K562 (cell line): ENCODE data around the gene SPNS1. TPM values are rescaled to one million over a fixed set of nuclear protein-coding genes. Genes with fewer than 3 reads are reported as not detected.

Experiments used
- ARID3A ChIP-seq: IDR thresholded peaks from 2 replicates; pipeline ENCODE4 v1.6.1; 2012; ENCODE audit warnings: low read depth, low read length, improper control_type of control experiment, borderline replicate concordance
- ASH1L ChIP-seq: fragments of 450-650 bp; IDR thresholded peaks from 2 replicates; pipeline ENCODE4 v1.6.1; 2018; ENCODE audit warnings: borderline replicate concordance, mild to moderate bottlenecking, low read depth; ENCODE audit not compliant: partially characterized antibody
- CC2D1A ChIP-seq: fragments of 450-650 bp; IDR thresholded peaks from 2 replicates; pipeline ENCODE4 v1.6.1; 2017; ENCODE audit warnings: mild to moderate bottlenecking
- DMBX1 ChIP-seq: fragments of 250-450 bp; sonication (Bioruptor Pico); IDR thresholded peaks from 2 replicates; pipeline ENCODE4 v1.8.0; 2022; ENCODE audit warnings: inconsistent platforms, mild to moderate bottlenecking, moderate library complexity, borderline replicate concordance
- HDGF ChIP-seq: fragments of 450-650 bp; IDR thresholded peaks from 2 replicates; pipeline ENCODE4 v1.6.1; 2016
- NEUROD1 ChIP-seq: fragments of 150-350 bp; IDR thresholded peaks from 2 replicates; pipeline ENCODE4 v1.6.1; 2014; ENCODE audit warnings: borderline replicate concordance, low read length, low read depth; ENCODE audit not compliant: partially characterized antibody
- PPARD ChIP-seq: fragments of 250-450 bp; sonication (Bioruptor Pico); IDR thresholded peaks from 2 replicates; pipeline ENCODE4 v1.8.0; 2022; ENCODE audit warnings: inconsistent platforms, mild to moderate bottlenecking, moderate library complexity
- RBM15 ChIP-seq: fragments of 200-400 bp; formaldehyde crosslinking; IDR thresholded peaks from 2 replicates; pipeline ENCODE4 v1.6.1; 2018; ENCODE audit warnings: mild to moderate bottlenecking, low read length, moderate library complexity; ENCODE audit not compliant: insufficient read depth
- SMAD4 ChIP-seq: fragments of 250-450 bp; sonication (Bioruptor Pico); conservative IDR thresholded peaks from 2 replicates; pipeline ENCODE4 v1.8.0; 2021; ENCODE audit warnings: inconsistent platforms, mild to moderate bottlenecking, moderate library complexity
- ZNF449 ChIP-seq: fragments of 250-450 bp; sonication (Bioruptor Pico); IDR thresholded peaks from 2 replicates; pipeline ENCODE4 v1.8.0; 2022; ENCODE audit warnings: moderate library complexity, mild to moderate bottlenecking, inconsistent platforms
- polyA plus RNA-seq, 8 experiments: library from polyadenylated mRNA; depleted of rRNA in 4 of 8; stranded (reverse) in 5 of 8; unstranded in 3 of 8; fragments of >200 nt; fragmentation: Nextera tagmentation in 2 of 8; fragmentation: Illumina TruSeq in 1 of 8; extraction: Ambion mirVana in 2 of 8; extraction: Trizol in 1 of 8; gene quantifications; 2 replicates each; pipeline versions ENCODE4 v1.2.1 to v1.2.3, GENCODE V29; 2011 to 2014; ENCODE audit warnings: inconsistent platforms in 1 of 8, missing spikeins in 1 of 8
- total RNA-seq, 7 experiments: library from RNA; depleted of rRNA in 6 of 7; stranded (reverse); fragments of >200 nt in 6 of 7; fragmentation: Illumina TruSeq in 2 of 7; extraction: Trizol in 2 of 7; gene quantifications; 2 replicates each; pipeline versions ENCODE4 v1.2.1 to v1.2.3, GENCODE V29; 2011 to 2021; ENCODE audit warnings: low replicate concordance in 1 of 7
- TF ChIP-seq, protein P1 (sequence below): fragments of 250-450 bp; sonication (Bioruptor Pico); IDR thresholded peaks from 2 replicates; pipeline ENCODE4 v1.4.0; 2020; ENCODE audit warnings: mild to moderate bottlenecking, moderate library complexity, borderline replicate concordance
- TF ChIP-seq, protein P2 (sequence below): fragments of 250-450 bp; sonication (Bioruptor Pico); IDR thresholded peaks from 2 replicates; pipeline ENCODE4 v1.5.0; 2020; ENCODE audit warnings: mild to moderate bottlenecking
- TF ChIP-seq, protein P3 (sequence below): fragments of 250-450 bp; sonication (Bioruptor Pico); IDR thresholded peaks from 2 replicates; pipeline ENCODE4 v1.5.0; 2021
- TF ChIP-seq, protein P4 (sequence below), 2 experiments: fragments of 450-650 bp in 1 of 2; sonication (generic) in 1 of 2; formaldehyde crosslinking; conservative IDR thresholded peaks; 2 replicates each; pipeline versions ENCODE4 v1.4.0 to v1.8.1; 2020 to 2022; ENCODE audit warnings: mild to moderate bottlenecking in 1 of 2, missing genetic modification reagents in 1 of 2

The SPNS1 gene
- total and polyA plus RNA-seq, 9 of the 15 experiments (the other 6 are each of a cell fraction or from before 2014, with no cell fraction given), result 0.58 to 64.9 (median 13.7) TPM

GRCh38 chr16:28925386-28926228, 49.0 kb upstream of the SPNS1 start (continued):
- TF ChIP-seq, protein P1, sequence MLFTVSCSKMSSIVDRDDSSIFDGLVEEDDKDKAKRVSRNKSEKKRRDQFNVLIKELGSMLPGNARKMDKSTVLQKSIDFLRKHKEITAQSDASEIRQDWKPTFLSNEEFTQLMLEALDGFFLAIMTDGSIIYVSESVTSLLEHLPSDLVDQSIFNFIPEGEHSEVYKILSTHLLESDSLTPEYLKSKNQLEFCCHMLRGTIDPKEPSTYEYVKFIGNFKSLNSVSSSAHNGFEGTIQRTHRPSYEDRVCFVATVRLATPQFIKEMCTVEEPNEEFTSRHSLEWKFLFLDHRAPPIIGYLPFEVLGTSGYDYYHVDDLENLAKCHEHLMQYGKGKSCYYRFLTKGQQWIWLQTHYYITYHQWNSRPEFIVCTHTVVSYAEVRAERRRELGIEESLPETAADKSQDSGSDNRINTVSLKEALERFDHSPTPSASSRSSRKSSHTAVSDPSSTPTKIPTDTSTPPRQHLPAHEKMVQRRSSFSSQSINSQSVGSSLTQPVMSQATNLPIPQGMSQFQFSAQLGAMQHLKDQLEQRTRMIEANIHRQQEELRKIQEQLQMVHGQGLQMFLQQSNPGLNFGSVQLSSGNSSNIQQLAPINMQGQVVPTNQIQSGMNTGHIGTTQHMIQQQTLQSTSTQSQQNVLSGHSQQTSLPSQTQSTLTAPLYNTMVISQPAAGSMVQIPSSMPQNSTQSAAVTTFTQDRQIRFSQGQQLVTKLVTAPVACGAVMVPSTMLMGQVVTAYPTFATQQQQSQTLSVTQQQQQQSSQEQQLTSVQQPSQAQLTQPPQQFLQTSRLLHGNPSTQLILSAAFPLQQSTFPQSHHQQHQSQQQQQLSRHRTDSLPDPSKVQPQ (CRISPR knock-in tag), result 0 out of 2 replicates have a peak, but pooled peaks have one; percentile 17
- TF ChIP-seq SMAD4 (peak; percentile 85), DMBX1 (CRISPR knock-in tag) (no peak), CC2D1A (peak; percentile 87; the same call in 1 of the 2 replicates), NEUROD1 (peak; percentile 44), HDGF (no peak), ASH1L (peak; percentile 13), PPARD (CRISPR knock-in tag) (no peak), ARID3A (no peak), ZNF449 (no peak), RBM15 (no peak)
- TF ChIP-seq, protein P2, sequence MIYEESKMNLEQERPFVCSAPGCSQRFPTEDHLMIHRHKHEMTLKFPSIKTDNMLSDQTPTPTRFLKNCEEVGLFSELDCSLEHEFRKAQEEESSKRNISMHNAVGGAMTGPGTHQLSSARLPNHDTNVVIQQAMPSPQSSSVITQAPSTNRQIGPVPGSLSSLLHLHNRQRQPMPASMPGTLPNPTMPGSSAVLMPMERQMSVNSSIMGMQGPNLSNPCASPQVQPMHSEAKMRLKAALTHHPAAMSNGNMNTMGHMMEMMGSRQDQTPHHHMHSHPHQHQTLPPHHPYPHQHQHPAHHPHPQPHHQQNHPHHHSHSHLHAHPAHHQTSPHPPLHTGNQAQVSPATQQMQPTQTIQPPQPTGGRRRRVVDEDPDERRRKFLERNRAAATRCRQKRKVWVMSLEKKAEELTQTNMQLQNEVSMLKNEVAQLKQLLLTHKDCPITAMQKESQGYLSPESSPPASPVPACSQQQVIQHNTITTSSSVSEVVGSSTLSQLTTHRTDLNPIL (CRISPR knock-in tag), result no peak
- TF ChIP-seq, protein P3, sequence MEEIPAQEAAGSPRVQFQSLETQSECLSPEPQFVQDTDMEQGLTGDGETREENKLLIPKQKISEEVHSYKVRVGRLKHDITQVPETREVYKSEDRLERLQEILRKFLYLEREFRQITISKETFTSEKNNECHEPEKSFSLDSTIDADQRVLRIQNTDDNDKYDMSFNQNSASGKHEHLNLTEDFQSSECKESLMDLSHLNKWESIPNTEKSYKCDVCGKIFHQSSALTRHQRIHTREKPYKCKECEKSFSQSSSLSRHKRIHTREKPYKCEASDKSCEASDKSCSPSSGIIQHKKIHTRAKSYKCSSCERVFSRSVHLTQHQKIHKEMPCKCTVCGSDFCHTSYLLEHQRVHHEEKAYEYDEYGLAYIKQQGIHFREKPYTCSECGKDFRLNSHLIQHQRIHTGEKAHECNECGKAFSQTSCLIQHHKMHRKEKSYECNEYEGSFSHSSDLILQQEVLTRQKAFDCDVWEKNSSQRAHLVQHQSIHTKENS, result no peak
- TF ChIP-seq, protein P4, sequence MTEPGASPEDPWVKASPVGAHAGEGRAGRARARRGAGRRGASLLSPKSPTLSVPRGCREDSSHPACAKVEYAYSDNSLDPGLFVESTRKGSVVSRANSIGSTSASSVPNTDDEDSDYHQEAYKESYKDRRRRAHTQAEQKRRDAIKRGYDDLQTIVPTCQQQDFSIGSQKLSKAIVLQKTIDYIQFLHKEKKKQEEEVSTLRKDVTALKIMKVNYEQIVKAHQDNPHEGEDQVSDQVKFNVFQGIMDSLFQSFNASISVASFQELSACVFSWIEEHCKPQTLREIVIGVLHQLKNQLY (CRISPR knock-in tag; conservative IDR thresholded peaks at IDR 0.05), result no peak; a peak in 1 of 4 replicates
